K562 (cell line): Measurements from ENCODE around the gene FJX1. TPM values are rescaled to one million over a fixed set of nuclear protein-coding genes. Genes with fewer than 3 reads are reported as not detected.

Experiments used
- ARID3B ChIP-seq: fragments of 250-450 bp; sonication (Bioruptor Pico); IDR thresholded peaks from 2 replicates; pipeline ENCODE4 v1.4.0; 2020; ENCODE audit warnings: borderline replicate concordance
- BDP1 ChIP-seq: IDR thresholded peaks from 3 replicates; pipeline ENCODE4 v1.6.1; 2011; ENCODE audit not compliant: insufficient read length, insufficient read depth
- C11orf30 ChIP-seq: fragments of 450-650 bp; IDR thresholded peaks from 2 replicates; pipeline ENCODE4 v1.6.1; 2016; ENCODE audit warnings: low read depth, mild to moderate bottlenecking
- CXXC5 ChIP-seq: fragments of 250-450 bp; sonication (Bioruptor Pico); IDR thresholded peaks from 2 replicates; pipeline ENCODE4 v1.8.0; 2022; ENCODE audit warnings: inconsistent platforms, mild to moderate bottlenecking, moderate library complexity
- FOXJ2 ChIP-seq: fragments of 200-800 bp; sonication (Bioruptor generic); IDR thresholded peaks from 2 replicates; pipeline ENCODE4 v1.6.1; 2016; ENCODE audit warnings: missing genetic modification characterization, missing compliant biosample characterization
- HDAC6 ChIP-seq: IDR thresholded peaks from 2 replicates; pipeline ENCODE4 v1.6.1; 2012; ENCODE audit warnings: low read depth, mild to moderate bottlenecking, control low read depth, inconsistent platforms, low read length, moderate library complexity
- HIVEP1 ChIP-seq: fragments of 250-450 bp; sonication (Bioruptor Pico); IDR thresholded peaks from 2 replicates; pipeline ENCODE4 v1.4.0; 2020; ENCODE audit warnings: mild to moderate bottlenecking
- HNRNPK ChIP-seq: fragments of 200-400 bp; formaldehyde crosslinking; IDR thresholded peaks from one replicate; pipeline ENCODE4 v1.6.1; 2018; ENCODE audit warnings: mild to moderate bottlenecking, low read depth, low read length; ENCODE audit not compliant: poor library complexity, severe bottlenecking
- MEIS2 ChIP-seq: fragments of 450-650 bp; IDR thresholded peaks from 2 replicates; pipeline ENCODE4 v1.6.1; 2014; ENCODE audit warnings: mild to moderate bottlenecking; ENCODE audit not compliant: partially characterized antibody
- NFIC ChIP-seq: fragments of 450-650 bp; IDR thresholded peaks from 2 replicates; pipeline ENCODE4 v1.6.1; 2017; ENCODE audit warnings: mild to moderate bottlenecking, inconsistent platforms
- POLR3G ChIP-seq: IDR thresholded peaks from 2 replicates; pipeline ENCODE4 v1.6.1; 2011; ENCODE audit not compliant: insufficient read length, insufficient replicate concordance; ENCODE audit errors: extremely low read depth
- RHOXF2B ChIP-seq: fragments of 250-450 bp; sonication (Bioruptor Pico); conservative IDR thresholded peaks from 2 replicates; pipeline ENCODE4 v1.5.1; 2021
- STAT5B ChIP-seq: fragments of 250-450 bp; sonication (Bioruptor Pico); IDR thresholded peaks from 2 replicates; pipeline ENCODE4 v1.8.0; 2021; ENCODE audit warnings: mild to moderate bottlenecking, inconsistent platforms
- TEAD4 ChIP-seq, 2 experiments: sonication (generic) in 1 of 2; formaldehyde crosslinking in 1 of 2; IDR thresholded peaks; 2 replicates each; pipeline versions ENCODE4 v1.6.1 to v1.8.0; 2012 to 2022; ENCODE audit warnings: borderline replicate concordance in 1 of 2, inconsistent platforms in 1 of 2, low read length in 1 of 2, mild to moderate bottlenecking in 1 of 2, missing genetic modification reagents in 1 of 2
- U2AF2 ChIP-seq: fragments of 200-400 bp; formaldehyde crosslinking; optimal IDR thresholded peaks from 2 replicates; pipeline ENCODE3; 2017; ENCODE audit warnings: low read depth, mild to moderate bottlenecking, low read length
- VEZF1 ChIP-seq: fragments of 200-800 bp; sonication (Bioruptor generic); IDR thresholded peaks from 2 replicates; pipeline ENCODE4 v1.6.1; 2017; ENCODE audit warnings: missing genetic modification characterization, missing compliant biosample characterization
- ZNF175 ChIP-seq: fragments of 200-800 bp; sonication (Bioruptor generic); IDR thresholded peaks from 2 replicates; pipeline ENCODE4 v1.6.1; 2016; ENCODE audit warnings: low read depth, mild to moderate bottlenecking, missing genetic modification characterization, missing compliant biosample characterization
- ZNF561 ChIP-seq: fragments of 450-650 bp; formaldehyde crosslinking; conservative IDR thresholded peaks from 2 replicates; pipeline ENCODE4 v1.4.0; 2020; ENCODE audit warnings: mild to moderate bottlenecking, moderate library complexity
- polyA plus RNA-seq, 8 experiments: library from polyadenylated mRNA; depleted of rRNA in 4 of 8; stranded (reverse) in 5 of 8; unstranded in 3 of 8; fragments of >200 nt; fragmentation: Nextera tagmentation in 2 of 8; fragmentation: Illumina TruSeq in 1 of 8; extraction: Ambion mirVana in 2 of 8; extraction: Trizol in 1 of 8; gene quantifications; 2 replicates each; pipeline versions ENCODE4 v1.2.1 to v1.2.3, GENCODE V29; 2011 to 2014; ENCODE audit warnings: inconsistent platforms in 1 of 8, missing spikeins in 1 of 8
- total RNA-seq, 7 experiments: library from RNA; depleted of rRNA in 6 of 7; stranded (reverse); fragments of >200 nt in 6 of 7; fragmentation: Illumina TruSeq in 2 of 7; extraction: Trizol in 2 of 7; gene quantifications; 2 replicates each; pipeline versions ENCODE4 v1.2.1 to v1.2.3, GENCODE V29; 2011 to 2021; ENCODE audit warnings: low replicate concordance in 1 of 7
- TF ChIP-seq, protein P1 (sequence below), 2 experiments: fragments of 450-650 bp in 1 of 2; sonication (generic) in 1 of 2; formaldehyde crosslinking in 1 of 2; IDR thresholded peaks in 1 of 2; conservative IDR thresholded peaks in 1 of 2; 2 replicates each; pipeline versions ENCODE4 v1.6.1 to v1.8.1; 2016 to 2023; ENCODE audit warnings: mild to moderate bottlenecking in 2 of 2, moderate library complexity in 2 of 2, inconsistent platforms in 1 of 2, missing genetic modification reagents in 1 of 2
- TF ChIP-seq, protein P2 (sequence below): fragments of 450-650 bp; formaldehyde crosslinking; IDR thresholded peaks from 2 replicates; pipeline ENCODE4 v1.4.0; 2022; ENCODE audit warnings: missing genetic modification characterization
- TF ChIP-seq, protein P3 (sequence below), 2 experiments: fragments of 250-450 bp in 1 of 2; fragments of 450-650 bp in 1 of 2; sonication (Bioruptor Pico) in 1 of 2; IDR thresholded peaks; 2 replicates each; pipeline versions ENCODE4 v1.6.1 to v1.8.0; 2016 to 2021; ENCODE audit warnings: mild to moderate bottlenecking in 2 of 2, moderate library complexity in 2 of 2, missing compliant biosample characterization in 1 of 2, missing genetic modification characterization in 1 of 2

The FJX1 gene
- total and polyA plus RNA-seq, 9 of the 15 experiments (the other 6 are each of a cell fraction or from before 2014, with no cell fraction given) = 0.10 to 2.7 (median 0.72) TPM

DNA sequence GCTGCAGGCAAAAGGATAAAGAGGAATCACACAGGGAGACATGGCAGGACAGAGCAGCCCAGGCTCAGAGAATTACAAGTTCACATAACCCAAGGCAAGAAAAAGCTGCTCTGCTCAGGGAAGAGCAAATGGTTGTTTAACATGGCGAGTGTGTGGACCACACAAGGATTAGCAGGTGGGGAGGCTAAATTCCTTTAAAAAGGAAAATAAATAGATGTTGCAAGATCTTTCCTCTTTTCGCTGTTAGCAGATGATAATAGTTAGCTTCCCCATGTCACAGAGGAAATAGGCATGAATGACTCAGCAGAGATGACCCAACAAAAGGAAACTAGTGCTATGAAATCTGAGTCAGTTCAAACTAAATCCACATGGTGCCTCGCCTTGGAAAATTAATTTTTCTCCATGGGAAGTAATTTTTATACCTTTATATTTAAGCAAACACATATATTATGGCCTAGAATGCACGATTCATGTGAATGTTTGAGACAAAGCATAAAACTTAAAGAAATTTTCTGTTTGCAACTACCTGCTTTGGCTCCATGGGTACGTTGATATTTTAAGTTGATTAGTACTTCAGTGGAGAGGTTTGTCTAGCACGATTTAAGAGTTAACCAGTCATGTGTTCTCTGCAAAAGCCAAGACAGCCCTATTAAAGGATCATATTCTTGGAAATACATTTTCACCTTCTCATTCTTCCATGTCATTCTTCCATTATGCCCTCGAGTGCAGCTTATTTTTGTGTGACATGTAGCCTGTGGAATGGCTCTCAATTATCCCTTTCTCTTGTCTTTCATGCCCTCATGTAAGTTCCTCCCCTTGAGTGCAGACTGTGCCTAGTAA, 38.5 kb upstream of the FJX1 start (continued):
- no peak for TF ChIP-seq ARID3B (CRISPR knock-in tag)
- TF ChIP-seq C11orf30 = peak; percentile 86
- no peak for TF ChIP-seq MEIS2
- TF ChIP-seq, protein P1, sequence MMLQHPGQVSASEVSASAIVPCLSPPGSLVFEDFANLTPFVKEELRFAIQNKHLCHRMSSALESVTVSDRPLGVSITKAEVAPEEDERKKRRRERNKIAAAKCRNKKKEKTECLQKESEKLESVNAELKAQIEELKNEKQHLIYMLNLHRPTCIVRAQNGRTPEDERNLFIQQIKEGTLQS (IDR thresholded peaks at IDR 0.05) = peak; percentile 92
- TF ChIP-seq, protein P1 (CRISPR knock-in tag; conservative IDR thresholded peaks at IDR 0.05) = no peak
- TF ChIP-seq STAT5B (CRISPR knock-in tag) = no peak
- no peak for TF ChIP-seq HDAC6
- TF ChIP-seq CXXC5 (CRISPR knock-in tag) = peak; percentile 34
- no peak for TF ChIP-seq RHOXF2B (CRISPR knock-in tag)
- TF ChIP-seq NFIC = no peak
- TF ChIP-seq, protein P2, sequence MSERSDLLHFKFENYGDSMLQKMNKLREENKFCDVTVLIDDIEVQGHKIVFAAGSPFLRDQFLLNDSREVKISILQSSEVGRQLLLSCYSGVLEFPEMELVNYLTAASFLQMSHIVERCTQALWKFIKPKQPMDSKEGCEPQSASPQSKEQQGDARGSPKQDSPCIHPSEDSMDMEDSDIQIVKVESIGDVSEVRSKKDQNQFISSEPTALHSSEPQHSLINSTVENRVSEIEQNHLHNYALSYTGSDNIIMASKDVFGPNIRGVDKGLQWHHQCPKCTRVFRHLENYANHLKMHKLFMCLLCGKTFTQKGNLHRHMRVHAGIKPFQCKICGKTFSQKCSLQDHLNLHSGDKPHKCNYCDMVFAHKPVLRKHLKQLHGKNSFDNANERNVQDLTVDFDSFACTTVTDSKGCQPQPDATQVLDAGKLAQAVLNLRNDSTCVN (CRISPR knock-in tag) = no peak
- TF ChIP-seq FOXJ2 = 0 out of 2 replicates have a peak, but pooled peaks have one; percentile 14
- TF ChIP-seq HIVEP1 = no peak
- no peak for TF ChIP-seq POLR3G
- TF ChIP-seq ZNF175 = peak; percentile 77
- TF ChIP-seq BDP1 = no peak
- TF ChIP-seq TEAD4 (IDR thresholded peaks at IDR 0.05; ENCODE audit: low read length) = peak; percentile 62; the same call in 1 of the 2 replicates
- TF ChIP-seq TEAD4 (CRISPR knock-in tag; IDR thresholded peaks at IDR 0.05; ENCODE audit: borderline replicate concordance) = no peak
- TF ChIP-seq U2AF2 = no peak
- TF ChIP-seq ZNF561 = no peak
- TF ChIP-seq, protein P3, sequence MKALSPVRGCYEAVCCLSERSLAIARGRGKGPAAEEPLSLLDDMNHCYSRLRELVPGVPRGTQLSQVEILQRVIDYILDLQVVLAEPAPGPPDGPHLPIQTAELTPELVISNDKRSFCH (CRISPR knock-in tag; IDR thresholded peaks at IDR 0.05) = no peak
- TF ChIP-seq, protein P3 (tag; IDR thresholded peaks at IDR 0.05) = no peak
- no peak for TF ChIP-seq VEZF1
- no peak for TF ChIP-seq HNRNPK
